ENCODE data around the gene NTN1.

The NTN1 gene

DNA sequence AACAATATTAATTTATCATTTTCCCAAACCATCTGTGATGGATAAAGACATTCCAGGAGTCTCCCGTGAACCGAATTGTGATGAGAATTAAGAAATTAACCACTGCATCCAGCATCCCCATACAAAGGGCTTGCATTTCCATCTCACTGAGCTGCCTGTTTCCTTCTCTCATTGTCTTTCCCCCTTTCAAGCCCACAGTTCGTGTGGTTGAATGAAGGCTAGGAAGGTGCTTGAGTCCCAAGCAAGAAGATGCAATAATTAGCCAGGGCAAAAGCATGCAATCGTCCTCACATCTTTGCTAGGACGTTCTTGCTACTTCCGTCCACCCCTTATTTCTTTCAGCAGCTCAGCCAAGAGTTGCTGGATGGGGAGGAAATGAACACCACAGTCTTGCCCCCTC, 146.1 kb downstream of the NTN1 start:
- DNase-seq: no peak

DNA sequence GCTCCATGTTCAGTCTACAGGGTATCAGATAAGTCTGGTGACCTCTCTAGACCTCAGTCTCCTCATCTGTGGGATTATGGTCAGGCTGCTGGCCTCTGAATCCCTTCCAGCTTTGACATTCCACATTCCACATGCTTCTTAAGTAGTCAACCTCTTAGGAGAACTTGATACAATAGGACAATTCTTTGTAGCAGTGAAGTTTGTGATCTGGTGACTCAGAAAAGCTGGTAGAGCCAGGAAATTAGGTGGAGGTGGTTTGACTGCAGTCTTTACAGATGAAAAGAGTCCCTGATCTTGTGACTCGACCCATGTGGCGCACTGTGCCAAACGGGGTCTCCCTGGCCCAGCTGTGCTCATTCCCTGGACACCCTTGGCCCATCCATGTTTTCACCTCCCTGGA, 147.8 kb downstream of the NTN1 start:
- no peak for DNase-seq

DNA sequence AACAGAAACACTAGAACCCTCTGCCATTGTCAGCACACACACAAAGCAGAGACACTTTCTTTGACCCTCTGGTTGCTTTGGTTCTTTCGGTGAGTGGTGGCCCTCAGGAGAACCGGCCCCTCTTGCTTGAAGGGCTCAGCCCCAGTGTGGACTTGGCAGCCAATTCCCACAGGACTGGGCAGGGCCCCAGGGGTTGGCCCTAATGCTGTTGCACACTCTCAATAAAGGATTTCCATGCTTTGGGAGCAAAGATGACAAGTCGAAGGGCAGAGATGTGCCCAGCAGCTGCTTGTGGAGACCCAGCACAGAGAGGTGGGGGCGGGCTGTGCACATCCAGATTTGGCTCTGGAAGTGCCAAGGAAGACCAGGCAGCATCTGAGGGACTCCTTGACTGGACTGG, 149.0 kb downstream of the NTN1 start:
- DNase-seq: no peak

DNA sequence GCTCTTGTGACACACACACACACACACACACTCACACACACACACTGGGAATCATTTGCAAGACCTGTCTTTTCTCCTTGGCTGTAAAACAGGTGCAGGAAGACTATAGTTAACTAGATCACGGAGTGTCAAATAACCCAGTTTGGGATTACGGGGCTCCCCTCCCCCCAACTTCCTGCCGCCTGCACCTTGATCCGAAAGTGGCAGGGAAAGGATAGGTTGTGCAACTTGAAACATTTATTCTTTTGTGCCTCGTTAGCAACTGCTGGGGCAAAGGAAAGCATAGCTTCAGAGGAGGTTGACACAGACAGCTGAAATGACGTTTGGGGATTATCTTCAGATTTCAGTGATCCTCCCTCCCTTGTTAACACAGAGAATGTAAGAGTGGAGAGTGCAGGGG, 149.5 kb downstream of the NTN1 start:
- no peak for DNase-seq

DNA sequence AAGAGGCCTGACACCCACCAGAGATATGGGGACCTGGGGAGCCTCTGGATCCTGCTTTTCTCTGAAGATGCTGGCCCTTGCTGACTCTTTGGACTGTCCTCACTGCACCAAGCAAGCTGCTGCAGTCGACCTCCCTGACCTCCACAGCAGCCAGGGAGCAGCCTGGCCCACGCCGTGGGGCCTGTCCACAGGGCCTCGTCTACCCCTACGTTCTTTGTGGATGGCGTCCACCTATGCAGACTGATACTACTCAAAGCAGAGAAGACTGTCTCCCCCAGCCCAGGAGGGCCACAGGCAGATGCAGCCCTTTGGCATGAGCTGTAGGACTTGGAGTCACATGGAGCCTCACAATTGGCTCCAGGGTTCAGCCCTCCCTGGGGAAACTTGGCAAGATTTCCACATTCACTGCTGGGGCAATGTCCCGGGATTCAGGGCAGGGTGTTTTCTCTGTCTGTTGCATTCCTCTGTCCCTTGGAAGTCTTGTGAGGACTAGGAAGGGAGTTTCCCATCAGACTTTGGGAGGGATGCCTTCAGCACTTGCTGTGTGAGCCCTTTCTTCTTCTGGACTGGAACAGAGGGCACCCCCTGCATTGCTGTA, 152.2 kb downstream of the NTN1 start:
- DNase-seq: peak; percentile 35

DNA sequence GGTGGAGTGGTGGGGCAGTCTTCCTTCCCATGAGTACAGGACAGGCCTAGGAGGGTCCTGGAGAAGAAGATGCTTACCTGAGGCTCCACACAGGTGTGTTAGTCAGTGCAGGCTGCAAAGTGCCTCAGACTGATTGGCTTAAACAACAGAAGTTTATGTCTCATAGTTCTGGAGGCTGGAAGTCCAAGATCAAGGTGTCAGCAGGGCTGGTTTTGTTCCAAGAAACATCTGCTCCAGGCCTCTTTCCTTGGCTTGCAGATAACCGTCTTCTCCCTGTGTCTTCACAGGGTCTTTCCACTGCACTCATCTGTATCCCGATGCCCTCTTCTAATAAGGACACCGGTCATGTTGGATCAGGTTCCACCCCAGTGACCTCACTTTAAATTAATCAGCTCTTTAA, 153.0 kb downstream of the NTN1 start:
- no peak for DNase-seq

DNA sequence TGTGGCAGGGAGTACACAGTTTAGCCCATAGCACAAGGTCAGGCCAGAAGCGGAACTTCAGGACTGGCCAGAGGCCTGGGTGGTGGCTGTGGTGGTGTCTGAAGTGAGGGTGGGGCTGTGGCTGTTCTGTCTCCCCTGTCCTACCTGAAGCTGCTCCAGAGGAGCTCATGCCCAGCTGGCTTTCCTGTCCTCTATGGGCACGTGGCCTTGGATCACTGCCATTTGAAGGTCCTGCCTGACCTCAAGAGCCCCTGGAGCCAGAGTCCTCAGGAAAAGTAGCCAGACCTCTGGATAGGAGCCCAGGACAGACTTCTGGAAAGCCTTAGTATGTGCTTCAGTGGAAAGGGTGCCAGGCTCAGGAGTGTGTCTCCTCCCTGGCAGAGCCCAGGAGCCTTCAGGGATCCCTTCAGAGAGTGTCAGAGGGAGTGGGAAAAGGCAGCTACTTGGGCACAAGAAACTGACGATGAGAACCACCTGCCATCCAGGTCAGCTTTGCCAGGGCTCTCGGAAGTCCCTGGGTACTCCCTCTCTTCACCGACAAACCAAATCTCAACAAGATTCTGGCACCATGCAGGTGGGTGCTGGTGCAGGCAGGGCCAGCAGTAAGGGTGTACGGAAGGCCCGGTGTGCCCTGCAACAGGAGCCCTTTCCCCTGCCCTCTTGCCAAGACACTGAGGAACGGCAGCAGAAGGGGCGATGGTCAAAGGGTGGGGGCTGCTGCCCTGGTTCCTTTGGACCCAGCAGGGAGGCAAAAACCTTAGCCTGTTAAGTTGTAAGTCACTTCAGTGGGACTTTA, 153.7 kb downstream of the NTN1 start:
- DNase-seq: no peak

DNA sequence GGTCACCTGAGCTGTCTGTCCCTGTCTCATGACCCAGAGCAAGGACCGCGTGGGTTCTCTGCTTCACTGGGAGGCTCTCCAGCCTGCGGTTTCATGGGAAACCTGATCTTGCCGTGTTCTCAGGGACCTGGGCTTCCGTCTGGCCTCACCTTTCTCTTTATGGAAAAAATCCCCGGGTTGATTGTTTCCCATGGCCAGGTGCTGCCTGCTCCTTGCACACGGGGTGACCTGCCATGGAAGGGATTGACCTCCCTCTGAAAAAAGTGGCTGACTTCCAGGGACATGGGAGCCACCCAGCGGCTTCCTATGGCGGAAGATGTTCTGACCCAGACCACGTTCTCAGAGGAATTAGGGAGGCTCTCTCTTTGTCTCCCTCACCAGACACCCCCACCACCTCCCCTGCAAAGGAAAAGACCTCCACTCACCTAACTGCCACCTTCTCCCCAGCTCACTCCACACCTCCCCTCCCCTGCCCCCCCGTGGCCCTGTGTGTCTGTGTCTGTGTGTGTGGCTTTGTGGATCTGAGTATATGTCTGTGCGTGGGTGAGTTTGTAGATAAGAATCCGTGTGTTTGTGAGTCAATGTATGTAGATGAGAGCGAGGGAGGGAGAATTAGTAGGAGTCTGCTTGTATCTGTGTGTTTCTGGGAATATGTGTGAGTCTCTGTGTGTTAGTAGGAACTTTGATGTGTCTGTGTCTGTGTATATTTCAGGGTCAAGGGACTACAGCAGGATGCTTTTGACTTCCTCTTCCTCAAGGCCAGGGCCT, 154.6 kb downstream of the NTN1 start:
- DNase-seq: no peak

DNA sequence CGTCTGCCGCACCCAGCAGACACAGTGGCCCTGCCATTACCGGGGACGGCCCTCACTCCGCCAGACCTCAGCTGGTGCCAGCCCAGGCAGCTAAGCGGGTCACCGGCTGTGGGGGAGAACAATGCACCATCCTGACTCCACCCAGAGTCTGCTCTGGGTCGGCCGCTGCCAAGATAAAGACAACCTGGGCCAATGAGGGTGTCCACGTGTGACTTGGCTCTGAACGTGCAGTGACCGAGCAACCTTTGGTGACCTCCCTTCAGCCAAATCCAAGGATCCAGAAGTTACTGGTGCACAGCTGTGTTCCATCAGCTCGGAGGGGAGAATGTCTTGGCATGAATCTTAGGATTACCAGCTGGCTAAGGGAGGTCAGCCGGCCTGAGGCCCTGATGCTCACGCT, 155.9 kb downstream of the NTN1 start:
- DNase-seq: no peak

DNA sequence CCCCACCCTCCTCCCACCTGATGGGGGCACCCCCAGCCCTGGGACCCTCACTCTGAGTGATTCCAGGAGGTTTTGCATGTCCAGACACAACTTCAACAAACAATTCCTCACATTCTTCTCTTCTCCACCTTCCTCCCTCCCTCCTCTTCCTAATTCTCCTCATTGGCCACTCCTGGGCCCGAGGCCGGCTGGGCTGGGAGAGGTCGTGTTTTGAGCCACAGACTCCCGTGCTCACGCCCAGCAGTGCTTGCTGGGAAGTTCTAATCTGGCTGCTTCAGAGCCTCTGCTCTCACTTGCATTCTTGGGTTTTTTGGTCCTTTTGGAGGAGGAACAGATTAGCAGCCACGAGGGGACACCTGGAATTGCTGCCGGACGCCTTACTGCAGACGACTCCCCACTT, 157.0 kb downstream of the NTN1 start:
- no peak for DNase-seq

DNA sequence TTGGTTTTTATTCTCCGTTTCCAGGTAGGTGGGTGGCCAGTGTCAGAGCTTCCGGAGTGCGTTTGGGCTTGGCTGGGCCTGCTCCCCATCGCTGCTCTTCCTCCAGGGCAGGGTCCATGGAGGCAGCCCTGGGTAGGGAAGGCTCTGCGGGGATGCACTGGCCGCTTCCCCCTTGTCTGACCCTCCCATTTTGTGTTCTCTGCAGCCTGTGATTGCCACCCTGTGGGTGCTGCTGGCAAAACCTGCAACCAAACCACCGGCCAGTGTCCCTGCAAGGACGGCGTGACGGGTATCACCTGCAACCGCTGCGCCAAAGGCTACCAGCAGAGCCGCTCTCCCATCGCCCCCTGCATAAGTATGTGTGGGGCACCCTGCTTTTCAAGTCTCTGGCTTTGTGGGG, 158.3 kb downstream of the NTN1 start:
- DNase-seq: no peak

DNA sequence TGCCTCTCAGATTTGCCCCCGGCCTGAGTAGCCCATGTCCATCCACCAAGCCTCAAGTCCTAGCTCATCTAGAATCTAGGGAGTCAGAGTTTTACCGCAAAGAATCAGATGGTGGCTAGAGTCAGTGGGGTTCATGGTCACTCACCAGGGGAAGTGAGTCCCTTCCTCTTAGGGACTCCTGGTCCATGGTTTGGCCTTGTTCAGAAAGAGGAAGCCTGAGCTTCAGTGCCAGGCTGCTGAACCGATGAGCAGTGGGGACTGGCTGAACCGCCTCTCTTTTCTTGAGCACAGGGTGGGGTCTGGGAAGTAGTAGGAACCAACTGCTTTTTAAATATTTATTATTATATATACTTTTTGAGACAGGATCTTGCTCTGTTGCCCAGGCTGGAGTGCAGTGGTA, 160.3 kb downstream of the NTN1 start:
- DNase-seq: no peak

DNA sequence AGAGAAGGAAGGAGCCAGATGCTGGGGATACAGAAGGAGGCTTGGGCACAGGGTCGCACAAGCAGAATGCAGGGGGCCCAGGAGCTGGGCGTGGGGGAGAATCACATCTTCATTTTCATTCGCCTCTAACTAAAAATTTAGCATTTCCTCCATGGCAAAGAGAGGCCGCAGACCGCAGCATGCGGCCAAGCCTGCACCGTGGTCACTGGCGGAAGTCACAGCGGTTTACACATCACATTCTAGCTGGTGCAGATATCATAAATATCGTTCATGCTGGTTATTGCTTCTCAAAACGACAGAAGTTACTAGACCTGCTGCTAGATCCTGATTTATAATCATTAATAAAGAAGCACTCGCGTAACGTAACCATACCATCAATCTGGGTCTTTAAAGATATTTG, 162.0 kb downstream of the NTN1 start:
- DNase-seq: no peak

DNA sequence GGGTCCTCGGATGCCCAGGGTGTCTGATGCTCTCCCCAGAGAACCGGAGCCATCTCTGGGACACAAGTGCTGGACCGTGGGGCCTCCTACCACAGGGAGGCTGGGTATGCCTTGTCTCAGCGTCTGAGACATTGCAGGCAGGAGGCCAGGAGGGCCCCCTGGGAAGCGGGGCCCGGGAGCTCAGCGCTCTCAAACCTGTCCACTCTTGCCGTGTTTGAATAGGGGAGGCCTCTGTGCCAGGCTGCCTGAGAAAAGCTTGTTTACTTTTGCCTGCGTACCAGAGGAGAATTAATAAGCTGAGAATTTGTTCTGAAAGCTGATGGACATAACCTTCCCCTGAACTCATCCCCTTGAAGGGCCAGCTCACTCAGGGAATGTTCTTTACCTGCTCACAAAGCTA, 163.8 kb downstream of the NTN1 start:
- DNase-seq: no peak

DNA sequence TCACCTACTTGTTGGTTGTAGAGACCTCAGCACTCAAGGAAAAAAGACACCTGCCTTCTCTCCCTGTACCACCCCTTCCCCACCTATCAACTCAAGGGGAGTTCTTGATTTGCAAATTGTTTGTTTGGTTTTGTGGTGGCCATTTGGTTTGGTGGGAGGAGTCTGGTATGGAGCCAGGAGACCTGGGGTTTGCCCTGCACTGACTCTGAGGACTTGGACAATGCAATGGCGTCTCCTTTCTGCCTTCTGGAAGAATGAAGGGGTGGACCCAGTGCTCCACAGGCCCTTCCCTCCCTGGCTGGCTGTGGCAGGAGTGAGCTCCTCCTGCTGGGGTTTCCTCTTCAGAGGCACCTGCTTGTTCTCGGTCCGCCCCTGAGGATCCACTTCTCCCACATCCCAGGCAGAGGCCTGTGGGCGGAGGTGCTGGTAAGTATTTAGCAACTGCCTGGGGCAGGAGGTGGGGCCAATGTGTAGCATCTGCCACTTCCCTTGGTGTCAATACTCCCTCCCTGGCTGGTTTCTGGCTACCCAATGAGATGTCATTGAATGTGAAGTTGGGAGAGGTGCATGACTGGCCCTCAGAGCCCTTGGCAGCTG, 164.5 kb downstream of the NTN1 start:
- DNase-seq: no peak

DNA sequence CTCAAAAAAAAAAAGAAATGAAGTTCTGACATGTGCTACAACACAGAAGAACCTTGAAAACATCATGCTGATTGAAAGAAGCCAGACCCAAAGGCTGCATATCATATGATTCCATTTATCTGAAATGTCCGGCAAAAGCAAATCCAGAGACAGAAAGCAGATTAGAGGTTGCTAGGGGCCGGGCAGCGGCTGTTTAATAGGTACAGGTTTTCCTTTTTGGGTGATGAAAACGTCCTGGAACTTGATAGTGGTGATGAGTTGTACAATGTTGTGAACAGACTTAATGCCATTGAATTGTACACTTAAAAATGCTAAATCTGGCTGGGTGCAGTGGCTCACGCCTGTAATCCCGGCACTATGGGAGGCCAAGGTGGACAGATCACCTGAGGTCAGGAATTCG, 166.5 kb downstream of the NTN1 start:
- no peak for DNase-seq

DNA sequence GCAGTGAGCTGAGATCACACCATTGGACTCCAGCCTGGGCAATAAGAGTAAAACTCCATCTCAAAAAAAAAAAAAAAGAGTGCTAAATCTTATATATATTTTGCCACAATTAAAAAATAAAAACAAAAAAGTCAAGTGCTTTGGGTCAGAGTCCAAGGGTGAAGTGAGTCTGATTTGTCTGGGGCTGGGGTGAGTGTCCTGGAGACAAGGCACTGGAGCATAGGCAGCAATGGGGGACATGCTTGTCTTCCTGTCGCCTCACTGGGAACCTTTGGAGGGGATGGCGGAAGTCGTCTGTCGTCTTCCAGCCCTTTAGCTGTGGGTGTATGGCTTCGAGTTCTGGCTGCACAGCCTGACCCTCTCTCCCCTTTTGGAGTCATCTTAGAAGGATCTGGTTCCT, 167.1 kb downstream of the NTN1 start:
- DNase-seq: no peak

DNA sequence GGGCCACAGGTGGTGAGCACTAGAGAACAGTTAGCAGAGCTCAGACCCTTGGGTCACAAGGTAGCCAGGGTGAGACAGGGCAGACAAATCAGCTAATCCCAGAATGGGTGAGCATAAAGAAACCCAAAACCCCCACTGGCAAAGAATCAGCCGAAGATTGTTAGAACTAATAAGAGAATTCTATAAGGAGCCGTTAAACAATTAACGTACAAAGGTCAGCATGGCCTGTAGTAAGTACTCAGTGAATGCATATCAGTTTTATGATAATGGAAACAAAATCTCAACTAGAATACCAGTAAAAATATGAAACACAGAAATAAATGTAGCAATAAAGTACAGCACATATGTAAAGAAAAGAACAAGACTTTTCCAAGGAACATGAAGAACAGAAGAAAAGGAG, 168.6 kb downstream of the NTN1 start:
- no peak for DNase-seq

DNA sequence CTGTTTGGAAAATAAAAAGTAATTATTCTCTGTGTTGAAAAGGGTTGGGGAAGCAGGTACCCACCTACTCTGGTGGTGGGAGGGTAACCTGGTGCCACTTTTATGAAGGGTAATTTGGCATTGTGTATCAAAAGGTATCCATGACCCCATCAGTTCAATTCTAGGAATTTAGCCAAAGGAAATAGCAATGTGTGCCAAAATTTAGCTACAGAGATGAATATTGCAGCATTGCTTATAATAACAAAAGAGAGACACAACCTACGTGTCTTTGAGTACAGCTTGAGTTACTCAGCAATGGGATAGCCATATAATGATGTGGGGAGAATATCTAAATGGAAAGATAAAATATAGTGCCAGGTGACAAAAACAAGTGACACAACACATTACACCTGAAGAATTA, 170.7 kb downstream of the NTN1 start:
- DNase-seq: peak; percentile 26

DNA sequence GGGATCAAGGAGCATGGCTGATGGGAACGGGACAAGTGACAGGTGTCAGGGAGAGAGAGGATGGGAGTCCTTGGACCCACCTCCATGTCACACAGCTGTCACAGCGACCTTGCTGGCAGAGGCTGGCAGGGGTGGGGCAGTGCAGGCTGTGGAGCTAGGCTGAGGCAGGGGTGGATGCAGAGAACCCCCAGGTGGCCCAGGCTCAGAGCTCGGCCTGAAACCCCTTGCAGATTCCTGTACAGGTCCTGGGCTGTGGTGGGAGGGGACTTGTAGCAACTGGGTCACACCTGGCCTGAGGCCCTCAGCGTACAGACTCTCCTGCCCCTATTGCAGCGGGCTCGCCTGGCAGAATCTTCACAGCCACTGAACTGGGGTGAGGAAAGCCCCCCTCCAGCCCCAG, 174.1 kb downstream of the NTN1 start:
- DNase-seq: no peak

DNA sequence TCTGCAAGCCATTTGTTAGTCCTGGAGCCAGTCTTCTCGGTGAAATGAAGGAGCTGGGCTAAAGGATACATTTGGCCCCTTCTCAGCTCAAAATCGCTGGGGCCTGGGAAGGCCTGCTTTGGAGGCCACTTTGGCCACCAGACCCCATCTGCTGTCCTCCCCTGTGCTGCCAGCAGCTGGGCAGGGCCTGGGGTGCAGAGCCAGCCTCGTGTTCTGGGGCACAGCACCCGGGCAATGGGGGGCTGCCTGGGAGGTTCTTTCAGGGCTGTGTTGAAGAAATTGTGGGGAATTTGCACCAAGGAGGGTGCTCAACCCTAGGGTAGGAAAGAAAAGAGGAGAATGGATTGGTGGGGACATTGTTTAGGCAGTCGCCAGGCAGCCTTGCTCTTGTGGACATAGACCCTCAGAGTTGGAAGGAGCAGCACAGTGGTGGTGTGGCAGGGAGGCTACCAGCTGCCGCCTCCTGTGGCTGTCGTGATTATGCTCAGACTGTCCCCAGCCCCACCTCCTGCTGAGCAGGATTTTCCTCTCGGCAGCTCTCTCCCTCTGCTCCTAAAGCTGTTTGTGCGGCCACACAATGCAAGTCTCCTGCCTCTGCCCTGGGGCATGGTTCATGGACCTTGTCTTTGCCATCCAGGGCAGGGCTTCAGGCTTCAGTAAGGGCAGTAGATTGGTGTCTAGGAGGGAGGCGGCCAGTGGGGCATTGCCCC, 174.8 kb downstream of the NTN1 start:
- no peak for DNase-seq

DNA sequence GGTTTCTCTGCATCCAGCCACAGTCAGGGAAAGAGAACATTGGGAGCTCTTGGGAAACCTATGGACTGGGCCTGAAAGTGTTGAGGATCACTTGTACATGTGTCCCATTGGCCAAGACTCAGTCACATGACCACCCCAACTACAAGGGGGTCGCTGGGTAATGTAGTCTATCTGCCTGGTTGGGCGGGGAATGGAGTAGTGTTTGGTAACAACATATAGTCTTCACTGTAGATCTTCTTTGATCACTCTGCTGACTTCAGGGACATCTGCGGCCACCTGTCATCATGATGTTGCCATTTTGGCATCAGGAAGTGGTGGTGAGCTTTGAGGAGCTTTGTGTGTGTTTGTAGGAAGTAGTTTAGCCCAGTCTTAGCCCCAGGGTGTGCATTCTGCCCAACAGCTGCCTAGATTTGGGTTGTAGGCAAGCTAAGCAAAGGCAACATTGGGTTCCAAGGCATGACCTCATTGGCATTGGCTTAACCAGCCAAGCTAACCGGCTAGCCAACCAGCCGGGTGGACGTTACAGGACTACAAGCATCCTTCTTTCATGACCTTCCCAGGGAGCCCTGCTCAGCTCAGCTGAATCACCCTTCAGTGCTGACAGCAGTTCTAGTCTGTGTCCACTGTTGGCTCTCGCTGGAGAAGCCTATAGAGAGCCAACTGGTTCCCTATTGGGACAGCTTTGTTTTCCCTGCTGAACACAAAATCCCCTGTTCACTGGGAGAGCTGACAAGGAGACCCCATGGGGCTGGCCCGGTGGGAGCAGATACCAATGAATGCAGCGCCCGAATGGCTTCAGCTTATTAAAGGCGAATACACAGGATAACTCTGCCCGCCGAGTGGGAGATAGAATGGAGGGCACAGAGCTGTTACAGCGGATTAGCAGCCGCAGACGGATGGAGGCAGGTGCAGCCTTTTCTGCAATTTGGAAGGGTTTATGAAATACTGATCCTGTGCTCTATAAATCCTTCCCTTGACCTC, 178.6 kb downstream of the NTN1 start:
- no peak for DNase-seq

All from fibroblast of skin of scalp (primary cell).